Rectal smooth muscle tissue (tissue), 1 donor: ENCODE measurements around the gene ROCK1.
A peak's percentile ranks its signal among the peaks of the same experiment; 100 is the strongest.
"Not testable (repeated sequence)": the region's sequence is repeated elsewhere in the genome, so short reads cannot be mapped to it uniquely, and the experiment has no call there.

Experiments used
- H3K27ac ChIP-seq: one replicate; pipeline ENCODE4 v1.7.0; 2013; ENCODE audit warnings: low read depth, low read length, inconsistent platforms
- H3K27me3 ChIP-seq: one replicate; pipeline ENCODE4 v1.7.0; 2013; ENCODE audit warnings: low read length; ENCODE audit not compliant: control insufficient read depth, insufficient read depth
- H3K36me3 ChIP-seq: one replicate; pipeline ENCODE4 v1.7.0; 2013; ENCODE audit warnings: low read length; ENCODE audit not compliant: control insufficient read depth, insufficient read depth
- H3K4me1 ChIP-seq: one replicate; pipeline ENCODE4 v1.7.0; 2013; ENCODE audit warnings: low read length; ENCODE audit not compliant: control insufficient read depth, insufficient read depth
- H3K4me3 ChIP-seq: one replicate; pipeline ENCODE4 v1.7.0; 2013; ENCODE audit warnings: low read length
- H3K9ac ChIP-seq: one replicate; pipeline ENCODE4 v1.7.0; 2013; ENCODE audit warnings: low read length

The ROCK1 gene

DNA sequence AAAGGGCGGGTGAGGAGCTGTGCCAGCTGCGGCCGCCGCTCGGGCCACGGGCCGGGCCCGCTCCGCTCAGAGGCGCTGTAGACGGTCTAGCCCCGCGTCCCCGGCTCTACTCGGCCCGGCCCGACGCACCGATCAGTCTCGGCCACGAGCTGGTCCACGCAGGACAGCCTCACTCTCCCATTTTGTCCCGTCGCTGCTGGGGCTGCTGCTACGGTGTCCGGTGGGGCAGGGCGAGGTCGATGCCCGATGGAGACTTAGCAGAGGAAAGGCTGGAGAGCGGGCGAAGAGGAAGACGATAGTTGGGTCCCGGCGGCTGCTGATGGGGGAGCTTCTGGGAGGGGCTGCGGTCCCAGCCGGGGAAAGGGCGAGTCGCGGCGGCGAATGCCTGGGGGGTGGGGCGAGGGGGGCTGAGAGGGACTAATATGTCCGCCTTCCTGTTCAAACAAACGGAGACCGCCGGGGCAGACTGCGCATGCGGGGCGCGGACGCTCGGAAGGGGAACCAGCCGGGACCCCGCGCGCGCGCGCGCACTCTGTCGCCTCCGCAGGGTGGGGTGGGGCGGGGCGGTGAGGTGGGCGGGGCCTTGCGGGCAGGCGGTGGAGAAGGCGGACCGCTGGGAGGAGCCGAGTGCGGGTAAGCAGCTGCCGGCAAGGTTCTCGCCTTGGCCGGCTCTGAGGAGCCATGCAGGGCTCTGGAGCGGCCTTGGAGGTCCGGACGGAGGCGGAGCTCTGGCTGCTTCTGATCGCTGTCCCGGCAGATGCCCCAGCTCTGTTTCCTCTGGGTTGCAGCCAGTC lies at the start of gene ROCK1:
Gene ROCK1, minus strand, starts transcription at position 468 of the 794 bp plus-strand sequence. CDS start 903 bp downstream, outside the sequence.
- Histone ChIP-seq H3K27me3 (no peaks in the 10 kb centered on the region), H3K36me3 (no peaks in the 10 kb centered on the region), H3K4me1 (peaks cover 3% of the 10 kb centered on the region), H3K9ac (peak within 1 kb of the TSS; percentile 87), H3K4me3 (peak within 1 kb of the TSS; percentile 95), H3K27ac (peak within 1 kb of the TSS; percentile 96)

- no peaks in the 10 kb centered on the region for H3K4me1 ChIP-seq
- no peak overlapping the region for H3K27ac ChIP-seq
- no peaks in the 10 kb centered on the region for H3K36me3 ChIP-seq
- H3K27me3 ChIP-seq = no peaks in the 10 kb centered on the region
- H3K4me3 ChIP-seq = no peak overlapping the region
- no peak overlapping the region for H3K9ac ChIP-seq
These were observed 43.8 kb upstream of the ROCK1 start for GRCh38 chr18:21155443-21155842.

GRCh38 chr18:21146016-21146415 lies 34.4 kb upstream of the ROCK1 start:
- no peaks in the 10 kb centered on the region for H3K27me3 ChIP-seq
- no peaks in the 10 kb centered on the region for H3K4me1 ChIP-seq
- no peak overlapping the region for H3K27ac ChIP-seq
- H3K4me3 ChIP-seq = no peak overlapping the region
- H3K36me3 ChIP-seq = no peaks in the 10 kb centered on the region
- H3K9ac ChIP-seq = no peak overlapping the region

- no peak overlapping the region for H3K4me3 ChIP-seq
- no peaks in the 10 kb centered on the region for H3K4me1 ChIP-seq
- H3K9ac ChIP-seq = no peak overlapping the region
- no peak overlapping the region for H3K27ac ChIP-seq
- H3K36me3 ChIP-seq = no peaks in the 10 kb centered on the region
- H3K27me3 ChIP-seq = no peaks in the 10 kb centered on the region
These were observed 33.8 kb upstream of the ROCK1 start for GRCh38 chr18:21145371-21145770.

DNA sequence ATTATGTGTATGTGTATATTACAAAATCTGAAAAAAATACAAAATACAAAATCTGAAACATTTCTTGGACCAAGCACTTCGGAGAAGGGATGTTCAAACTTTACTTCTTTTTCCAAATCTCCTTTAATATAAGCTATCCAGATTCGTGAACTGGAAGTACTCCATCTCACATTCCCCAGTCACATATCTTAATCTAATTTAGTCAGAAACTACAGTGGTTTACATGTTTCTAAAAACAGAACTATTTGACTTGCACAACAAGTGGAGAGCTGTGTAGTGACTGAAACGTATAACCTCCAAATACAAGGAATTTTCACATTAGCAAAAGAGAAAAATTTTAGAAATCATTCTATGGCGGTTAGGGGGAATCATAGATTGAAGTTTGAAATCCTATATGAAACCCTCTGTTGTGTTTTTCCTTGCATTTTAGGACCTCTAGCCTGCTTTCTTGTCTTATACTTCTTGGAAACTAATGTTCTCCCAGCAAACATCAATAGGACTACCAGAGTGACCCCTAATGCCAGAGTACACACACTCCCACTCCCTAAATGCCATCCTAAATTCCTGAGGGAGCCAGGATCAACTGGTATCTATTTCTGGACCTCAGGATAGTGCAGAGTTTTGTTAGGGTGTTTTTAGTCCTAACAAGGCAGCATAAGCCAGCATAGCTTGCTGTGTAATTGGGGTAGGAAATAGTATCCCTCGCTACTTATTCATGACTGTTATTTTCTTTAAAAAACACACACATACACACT lies 30.2 kb upstream of the ROCK1 start:
- H3K27ac ChIP-seq = no peak overlapping the region
- H3K4me3 ChIP-seq = no peak overlapping the region
- H3K27me3 ChIP-seq = no peaks in the 10 kb centered on the region
- no peaks in the 10 kb centered on the region for H3K4me1 ChIP-seq
- H3K9ac ChIP-seq = no peak overlapping the region
- no peaks in the 10 kb centered on the region for H3K36me3 ChIP-seq

GRCh38 chr18:21137719-21138488 lies 26.3 kb upstream of the ROCK1 start:
- H3K4me1 ChIP-seq, H3K27me3 ChIP-seq, H3K36me3 ChIP-seq, H3K9ac ChIP-seq, H3K4me3 ChIP-seq, H3K27ac ChIP-seq: not testable (repeated sequence)

DNA sequence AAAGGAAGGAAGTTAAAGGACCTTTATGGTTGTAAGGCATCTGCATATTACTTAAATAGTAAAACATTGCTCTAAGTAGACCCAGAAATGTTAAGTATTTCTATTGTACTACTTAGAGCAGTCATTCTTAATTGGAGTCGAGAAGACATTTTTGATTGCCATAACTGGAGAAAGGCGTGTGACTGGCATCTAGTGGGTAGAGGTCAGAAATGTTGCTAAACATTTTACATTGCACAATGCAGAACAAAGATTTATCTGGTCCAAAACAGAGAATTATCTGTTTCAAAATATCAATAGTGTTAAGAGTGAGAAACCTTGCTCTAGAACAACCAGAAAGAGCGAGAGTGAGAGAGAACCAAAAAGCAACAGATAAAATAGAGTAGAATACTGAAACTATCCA lies 23.3 kb upstream of the ROCK1 start:
- H3K4me3 ChIP-seq = no peak overlapping the region
- no peaks in the 10 kb centered on the region for H3K27me3 ChIP-seq
- H3K4me1 ChIP-seq = no peaks in the 10 kb centered on the region
- H3K27ac ChIP-seq = no peak overlapping the region
- H3K9ac ChIP-seq = no peak overlapping the region
- H3K36me3 ChIP-seq = no peaks in the 10 kb centered on the region

- Histone ChIP-seq H3K27me3 (no peaks in the 10 kb centered on the region), H3K4me1 (no peaks in the 10 kb centered on the region), H3K36me3 (no peaks in the 10 kb centered on the region), H3K9ac (no peak overlapping the region), H3K27ac (no peak overlapping the region), H3K4me3 (no peak overlapping the region)
These were observed 20.8 kb upstream of the ROCK1 start for GRCh38 chr18:21132398-21132918.

DNA sequence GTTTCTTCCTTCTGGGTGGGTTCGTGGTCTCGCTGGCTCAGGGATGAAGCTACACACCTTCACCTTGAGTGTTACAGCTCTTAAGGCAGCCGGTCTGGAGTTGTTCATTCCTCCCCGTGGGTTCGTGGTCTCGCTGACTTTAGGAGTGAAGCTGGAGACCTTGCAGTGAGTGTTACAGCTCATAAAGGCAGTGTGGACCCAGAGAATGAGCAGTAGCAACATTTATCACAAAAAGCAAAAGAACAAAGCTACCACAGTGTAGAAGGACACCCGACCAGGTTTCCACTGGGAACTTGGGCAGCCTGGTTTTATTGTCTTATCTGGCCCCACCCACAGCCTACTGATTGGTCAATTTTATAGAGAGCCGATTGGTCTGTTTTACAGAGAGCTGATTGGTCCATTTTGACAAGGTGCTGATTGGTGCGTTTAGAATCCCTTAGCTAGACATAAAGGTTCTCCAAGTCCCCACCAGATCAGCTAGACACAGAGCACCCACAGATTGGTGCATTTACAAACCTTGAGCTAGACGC lies 20.1 kb upstream of the ROCK1 start:
- Histone ChIP-seq H3K36me3 (no peaks in the 10 kb centered on the region), H3K4me1 (no peaks in the 10 kb centered on the region), H3K27me3 (no peaks in the 10 kb centered on the region), H3K4me3 (no peak overlapping the region), H3K27ac (no peak overlapping the region), H3K9ac (no peak overlapping the region)

- H3K27ac ChIP-seq = no peak overlapping the region
- H3K36me3 ChIP-seq = no peaks in the 10 kb centered on the region
- no peaks in the 10 kb centered on the region for H3K27me3 ChIP-seq
- no peaks in the 10 kb centered on the region for H3K4me1 ChIP-seq
- H3K9ac ChIP-seq = no peak overlapping the region
- H3K4me3 ChIP-seq = no peak overlapping the region
These were observed 18.1 kb upstream of the ROCK1 start for GRCh38 chr18:21129566-21130216.

DNA sequence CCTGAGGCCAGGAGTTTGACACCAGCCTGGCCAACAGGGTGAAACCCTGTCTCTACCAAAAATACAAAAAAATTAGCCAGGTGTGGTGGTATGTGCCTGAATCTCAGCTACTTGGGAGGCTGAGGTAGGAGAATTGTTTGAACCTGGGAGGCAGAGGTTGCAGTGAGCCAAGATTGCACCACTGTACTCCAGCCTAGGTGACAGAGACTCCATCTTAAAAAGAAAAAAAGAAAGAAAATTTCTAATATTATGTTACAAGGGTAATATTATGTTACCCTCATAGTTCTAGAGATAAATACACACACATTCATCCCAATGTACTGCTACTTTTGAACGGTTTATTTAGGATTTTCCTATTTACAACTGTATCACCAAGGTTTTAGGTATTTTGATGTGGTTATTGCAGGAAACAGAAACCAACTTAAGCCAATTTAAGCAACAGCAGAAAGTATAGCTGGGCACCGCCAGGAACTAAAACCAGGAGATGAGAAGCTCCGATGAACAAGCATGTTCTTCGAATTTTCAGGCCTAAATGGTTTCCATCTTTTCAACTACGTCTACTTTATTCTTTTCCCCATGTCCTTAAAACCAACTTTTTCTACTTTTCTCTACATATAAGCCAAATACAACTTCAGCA lies 11.8 kb upstream of the ROCK1 start:
- Histone ChIP-seq H3K9ac (no peak overlapping the region), H3K4me1 (no peaks in the 10 kb centered on the region), H3K27ac (no peak overlapping the region), H3K4me3 (no peak overlapping the region), H3K27me3 (no peaks in the 10 kb centered on the region), H3K36me3 (no peaks in the 10 kb centered on the region)
